GM12878 (cell line): ENCODE data around the gene LDLRAP1. TPM values are rescaled to one million over a fixed set of nuclear protein-coding genes. Genes with fewer than 3 reads are reported as not detected.
A peak's percentile ranks its signal among the peaks of the same experiment; 100 is the strongest.

Source experiments
- ATAC-seq: fragments of 200-7000 bp; cut with Tn5 transposase; 3 replicates; pipeline ENCODE4 v1.9.1; 2020; ENCODE audit warnings: mild to moderate bottlenecking, moderate library complexity
- BruUV-seq: library from RNA; stranded (reverse); fragments of 400-500 nt; replicated peaks from 2 replicates; lab custom pipeline; 2021; lab: Mats Ljungman, UMichigan
- CTCF ChIA-PET: fragments of 300-600 bp; sonication (Branson Sonifier 250); formaldehyde crosslinking; extraction: SDS; loops from one replicate; lab custom pipeline; 2021; ENCODE audit warnings: inconsistent platforms; lab: Yijun Ruan, JAX
- POLR2A ChIA-PET: fragments of 350-600 bp; formaldehyde crosslinking; extraction: SDS; loops from one replicate; lab custom pipeline; 2021; ENCODE audit warnings: inconsistent platforms; lab: Charles Lee
- RAD21 ChIA-PET: fragments of 300-600 bp; sonication (Branson Sonifier 250); formaldehyde crosslinking; loops from one replicate; lab custom pipeline; 2023; ENCODE audit warnings: antibody characterized with exemption; ENCODE audit not compliant: unreplicated experiment; lab: Charles Lee
- SMC1A ChIA-PET: fragments of 300-600 bp; sonication (Branson Sonifier 250); formaldehyde crosslinking; loops from one replicate; lab custom pipeline; 2023; ENCODE audit not compliant: unreplicated experiment, uncharacterized antibody; lab: Charles Lee
- DNase-seq: peaks from one replicate; pipeline ENCODE4 v3.0.0-alpha.2; 2011; ENCODE audit warnings: low read depth, low spot score
- FAIRE-seq: peaks from 3 replicates; lab custom pipeline; 2011; peaks lifted over from hg19 to GRCh38; lab: Jason Lieb, UNC
- H2AFZ ChIP-seq: 2 replicates; pipeline ENCODE4 v1.6.0; 2011; ENCODE audit warnings: low read depth, low read length, control low read depth; ENCODE audit not compliant: control insufficient read depth
- H3K27ac ChIP-seq: 2 replicates; pipeline ENCODE4 v1.5.1; 2011; ENCODE audit warnings: control low read depth; ENCODE audit not compliant: control insufficient read depth, insufficient read depth
- H3K27me3 ChIP-seq, 2 experiments: replicated peaks in 1 of 2; 2 replicates each; pipeline versions ENCODE4 v1.6.0 to v1.6.1; 2011; ENCODE audit warnings: low read length in 1 of 2; ENCODE audit not compliant: control insufficient read depth in 2 of 2, insufficient read depth in 2 of 2
- H3K36me3 ChIP-seq, 2 experiments: 2 replicates each; pipeline ENCODE4 v1.5.1; 2011; ENCODE audit warnings: low read length in 1 of 2; ENCODE audit not compliant: control insufficient read depth in 2 of 2, insufficient read depth in 2 of 2
- H3K4me1 ChIP-seq: 2 replicates; pipeline ENCODE4 v1.6.1; 2011; ENCODE audit warnings: mild to moderate bottlenecking, low read length, moderate library complexity, mixed read lengths; ENCODE audit not compliant: control insufficient read depth, insufficient read depth
- H3K4me2 ChIP-seq: 2 replicates; pipeline ENCODE4 v1.6.0; 2011; ENCODE audit warnings: control low read depth; ENCODE audit not compliant: control insufficient read depth, insufficient read depth
- H3K4me3 ChIP-seq: fragments of 200-600 bp; sonication (generic); 2 replicates; pipeline ENCODE4 v1.5.1; 2016
- H3K79me2 ChIP-seq: 2 replicates; pipeline ENCODE4 v1.6.0; 2011; ENCODE audit warnings: low read length; ENCODE audit not compliant: control insufficient read depth, insufficient read depth
- H3K9ac ChIP-seq: 2 replicates; pipeline ENCODE4 v1.8.0; 2011; ENCODE audit warnings: low read length, control low read depth, mixed read lengths; ENCODE audit not compliant: control insufficient read depth, insufficient read depth
- H3K9me3 ChIP-seq: replicated peaks from 3 replicates; pipeline ENCODE4 v1.5.1; 2011; ENCODE audit warnings: mild to moderate bottlenecking, low read length; ENCODE audit not compliant: control insufficient read depth, insufficient read depth
- H4K20me1 ChIP-seq: 2 replicates; pipeline ENCODE4 v1.6.0; 2011; ENCODE audit not compliant: control insufficient read depth, insufficient read depth
- MTA3 ChIP-seq: IDR thresholded peaks from 2 replicates; pipeline ENCODE4 v1.6.1; 2012; ENCODE audit warnings: low read length, inconsistent platforms, borderline replicate concordance
- WGBS: methylation state at CpG from one replicate; pipeline ENCODE4 v1.1.6; 2016; ENCODE audit warnings: low lambda C conversion rate; ENCODE audit not compliant: insufficient replicate concordance, insufficient coverage; ENCODE audit errors: missing lambda C conversion rate; 5-methylcytosine and 5-hydroxymethylcytosine counted together
- in situ Hi-C: fragments of 300-500 bp; cut with MboI; formaldehyde crosslinking; loops from 9 replicates; pipeline ENCODE4 v1.14.3; 2018; ENCODE audit warnings: mixed read lengths
- intact Hi-C: fragments of 100-400 bp; cut with micrococcal nuclease; formaldehyde crosslinking; loops from one replicate; pipeline ENCODE4 v1.14.2; 2022; ENCODE audit not compliant: unreplicated experiment
- polyA plus RNA-seq, 11 experiments: library from polyadenylated mRNA; depleted of rRNA in 4 of 11; unstranded in 6 of 11; stranded (reverse) in 5 of 11; fragments of >200 nt; fragmentation: Nextera tagmentation in 4 of 11; fragmentation: Illumina TruSeq in 1 of 11; extraction: Ambion mirVana in 4 of 11; extraction: Trizol in 1 of 11; gene quantifications; 1 replicate in 1 of 11; 2 replicates in 10 of 11; pipeline versions ENCODE4 v1.2.1 to v1.2.3, GENCODE V29; 2011 to 2016; ENCODE audit warnings: inconsistent platforms in 2 of 11, missing spikeins in 2 of 11, low read depth in 1 of 11
- total RNA-seq, 4 experiments: library from RNA; depleted of rRNA in 3 of 4; stranded (reverse); fragments of >200 nt in 3 of 4; fragmentation: Illumina TruSeq in 1 of 4; extraction: Trizol in 1 of 4; gene quantifications; 2 replicates each; pipeline versions ENCODE4 v1.2.1 to v1.2.3, GENCODE V29; 2013 to 2021
- TF ChIP-seq, protein P1 (sequence below): fragments of 450-650 bp; IDR thresholded peaks from 2 replicates; pipeline ENCODE4 v1.6.1; 2017; ENCODE audit warnings: mild to moderate bottlenecking

The LDLRAP1 gene
- total and polyA plus RNA-seq, 10 of the 15 experiments (the other 5 are each of a cell fraction or from before 2014, with no cell fraction given), result 0.43 to 37.6 (median 22.0) TPM

DNA sequence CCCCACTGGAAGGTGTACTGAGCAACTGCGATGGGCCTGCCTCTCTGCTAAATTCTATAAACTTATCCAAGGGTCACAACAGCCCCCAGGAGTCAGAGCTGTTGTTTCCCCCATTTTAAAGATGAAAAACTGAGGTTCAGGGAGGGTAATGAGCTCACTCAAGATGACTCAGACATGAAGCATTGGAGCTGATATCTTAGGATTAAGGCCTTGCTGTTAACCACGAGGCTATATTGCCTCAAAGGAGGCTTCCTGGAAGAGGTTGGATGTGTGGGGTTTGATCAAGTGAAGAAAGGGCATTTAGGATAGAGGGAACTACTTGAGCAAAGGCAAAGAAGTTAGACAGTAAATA is 6.7 kb downstream of the LDLRAP1 start:
- no peak for ATAC-seq
- H3K79me2 ChIP-seq, result peaks cover 29% of the 10 kb centered on the region
- TF ChIP-seq, protein P1, sequence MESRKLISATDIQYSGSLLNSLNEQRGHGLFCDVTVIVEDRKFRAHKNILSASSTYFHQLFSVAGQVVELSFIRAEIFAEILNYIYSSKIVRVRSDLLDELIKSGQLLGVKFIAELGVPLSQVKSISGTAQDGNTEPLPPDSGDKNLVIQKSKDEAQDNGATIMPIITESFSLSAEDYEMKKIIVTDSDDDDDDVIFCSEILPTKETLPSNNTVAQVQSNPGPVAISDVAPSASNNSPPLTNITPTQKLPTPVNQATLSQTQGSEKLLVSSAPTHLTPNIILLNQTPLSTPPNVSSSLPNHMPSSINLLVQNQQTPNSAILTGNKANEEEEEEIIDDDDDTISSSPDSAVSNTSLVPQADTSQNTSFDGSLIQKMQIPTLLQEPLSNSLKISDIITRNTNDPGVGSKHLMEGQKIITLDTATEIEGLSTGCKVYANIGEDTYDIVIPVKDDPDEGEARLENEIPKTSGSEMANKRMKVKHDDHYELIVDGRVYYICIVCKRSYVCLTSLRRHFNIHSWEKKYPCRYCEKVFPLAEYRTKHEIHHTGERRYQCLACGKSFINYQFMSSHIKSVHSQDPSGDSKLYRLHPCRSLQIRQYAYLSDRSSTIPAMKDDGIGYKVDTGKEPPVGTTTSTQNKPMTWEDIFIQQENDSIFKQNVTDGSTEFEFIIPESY, result no peak
- 0 out of 2 replicates have a peak, but pooled peaks have one; percentile 28 for TF ChIP-seq MTA3
- TF ChIP-seq, all 136 proteins: peak for 1
- ChIA-PET CTCF (interaction anchor here (1.1 to 2.3 kb wide), 8 partner anchors 23 to 260 kb away, joined by 3 to 12 read pairs (median 4); no protein-coding TSS in a partner anchor), RAD21 (interaction anchor here (0.5 to 3.5 kb wide), 11 partner anchors 11 to 354 kb away, joined by 3 to 16 read pairs (median 3); no protein-coding TSS in a partner anchor), SMC1A (interaction anchor here (0.5 to 3.0 kb wide), 6 partner anchors 23 to 126 kb away, joined by 3 to 15 read pairs (median 4); no protein-coding TSS in a partner anchor), POLR2A (interaction anchor here (0.6 to 1.7 kb wide), 6 partner anchors 15 to 885 kb away, joined by 3 to 7 read pairs (median 3); partner anchors contain the start of gene MAN1C1)
- Histone ChIP-seq H3K27me3 (no peaks in the 10 kb centered on the region), H3K4me3 (peak overlapping the region; percentile 49; the same call in 1 of the 2 replicates), H3K4me1 (peaks cover 57% of the 10 kb centered on the region), H2AFZ (no peak overlapping the region; the same call in 1 of the 2 replicates), H4K20me1 (no peaks in the 10 kb centered on the region; the same call in 1 of the 2 replicates), H3K27ac (peak overlapping the region; percentile 85), H3K9ac (no peak overlapping the region), H3K9me3 (no peaks in the 10 kb centered on the region; the same call in 2 of the 3 replicates), H3K36me3 (peaks cover 0 to 3% of the 10 kb centered on the region in 2 experiments; a peak in 2 of 4 replicates), H3K4me2 (peak overlapping the region; percentile 90)
- FAIRE-seq (no peak), DNase-seq (no peak)
- BruUV-seq, result no TSS peak
- in situ Hi-C loops, result no loop called here
- 16% methylated on average over 2 of the region's 2 CpGs for WGBS
- intact Hi-C loops, result no loop called here
